Measurements from ENCODE around the gene PHTF2. TPM values are rescaled to one million over a fixed set of nuclear protein-coding genes. Genes with fewer than 3 reads are reported as not detected.

Gene PHTF2
- total RNA-seq, 1 donor = 28.6 TPM

- peak; percentile 49 for DNase-seq (ENCODE audit: insufficient read length, low spot score, missing footprints)
- Histone ChIP-seq H3K4me1 (ENCODE audit: insufficient read depth, low read length) (peaks cover 6% of the 10 kb centered on the region), H3K27ac (ENCODE audit: low read depth, low read length) (peak overlapping the region; percentile 50)
These were observed 32.4 kb upstream of the PHTF2 start for GRCh38 chr7:77765906-77766800.

GRCh38 chr7:77766801-77767605 lies 31.6 kb upstream of the PHTF2 start:
- H3K27me3 ChIP-seq (ENCODE audit: insufficient read depth, low read length) = no peaks in the 10 kb centered on the region
- no peaks in the 10 kb centered on the region for H4K20me1 ChIP-seq (ENCODE audit: insufficient read depth, low read length)
- peaks cover 6% of the 10 kb centered on the region for H3K4me1 ChIP-seq (ENCODE audit: insufficient read depth, low read length)
- H3K9me3 ChIP-seq (ENCODE audit: low read depth, low read length) = no peaks in the 10 kb centered on the region
- no peak overlapping the region for H3K4me2 ChIP-seq (ENCODE audit: insufficient read depth, low read length)
- TF ChIP-seq CTCF (IDR thresholded peaks at IDR 0.05; ENCODE audit: extremely low read depth, low read depth, low read length) = no peak
- no peak for DNase-seq (ENCODE audit: insufficient read length, low spot score, missing footprints)
- H3K36me3 ChIP-seq (ENCODE audit: insufficient read depth, low read length) = peaks cover 3% of the 10 kb centered on the region
- no peak overlapping the region for H3K27ac ChIP-seq (ENCODE audit: low read depth, low read length)
- no peak overlapping the region for H3K4me3 ChIP-seq (ENCODE audit: insufficient read depth, low read length)
- H2AFZ ChIP-seq (ENCODE audit: low read length) = no peak overlapping the region
- peaks cover 13% of the 10 kb centered on the region for H3K79me2 ChIP-seq (ENCODE audit: insufficient read depth, low read length)

More at GRCh38 chr7:77765906-77766800, 32.4 kb upstream of the PHTF2 start:
- H3K4me3 ChIP-seq (ENCODE audit: insufficient read depth, low read length) = no peak overlapping the region
- peaks cover 16% of the 10 kb centered on the region for H3K79me2 ChIP-seq (ENCODE audit: insufficient read depth, low read length)
- no peaks in the 10 kb centered on the region for H3K9me3 ChIP-seq (ENCODE audit: low read depth, low read length)
- H3K27me3 ChIP-seq (ENCODE audit: insufficient read depth, low read length) = no peaks in the 10 kb centered on the region
- no peak for TF ChIP-seq CTCF (IDR thresholded peaks at IDR 0.05; ENCODE audit: extremely low read depth, low read depth, low read length)
- H4K20me1 ChIP-seq (ENCODE audit: insufficient read depth, low read length) = no peaks in the 10 kb centered on the region
- H3K36me3 ChIP-seq (ENCODE audit: insufficient read depth, low read length) = peaks cover 3% of the 10 kb centered on the region
- H3K4me2 ChIP-seq (ENCODE audit: insufficient read depth, low read length) = no peak overlapping the region
- H2AFZ ChIP-seq (ENCODE audit: low read length) = peak overlapping the region; percentile 37

- no peak for TF ChIP-seq CTCF (IDR thresholded peaks at IDR 0.05; ENCODE audit: extremely low read depth, low read depth, low read length)
- H3K4me3 ChIP-seq (ENCODE audit: insufficient read depth, low read length) = no peak overlapping the region
- peaks cover 14% of the 10 kb centered on the region for H3K36me3 ChIP-seq (ENCODE audit: insufficient read depth, low read length)
- no peaks in the 10 kb centered on the region for H4K20me1 ChIP-seq (ENCODE audit: insufficient read depth, low read length)
- peaks cover 6% of the 10 kb centered on the region for H3K4me1 ChIP-seq (ENCODE audit: insufficient read depth, low read length)
- H3K27ac ChIP-seq (ENCODE audit: low read depth, low read length) = no peak overlapping the region
- H3K79me2 ChIP-seq (ENCODE audit: insufficient read depth, low read length) = no peaks in the 10 kb centered on the region
- H2AFZ ChIP-seq (ENCODE audit: low read length) = no peak overlapping the region
- no peak overlapping the region for H3K4me2 ChIP-seq (ENCODE audit: insufficient read depth, low read length)
- H3K9me3 ChIP-seq (ENCODE audit: low read depth, low read length) = no peaks in the 10 kb centered on the region
- H3K27me3 ChIP-seq (ENCODE audit: insufficient read depth, low read length) = no peaks in the 10 kb centered on the region
- no peak for DNase-seq (ENCODE audit: insufficient read length, low spot score, missing footprints)
These were observed 28.3 kb upstream of the PHTF2 start for GRCh38 chr7:77770316-77770715.

- no peaks in the 10 kb centered on the region for H3K9me3 ChIP-seq (ENCODE audit: low read depth, low read length)
- no peak overlapping the region for H2AFZ ChIP-seq (ENCODE audit: low read length)
- no peak overlapping the region for H3K4me3 ChIP-seq (ENCODE audit: insufficient read depth, low read length)
- H3K4me1 ChIP-seq (ENCODE audit: insufficient read depth, low read length) = no peaks in the 10 kb centered on the region
- no peak for DNase-seq (ENCODE audit: insufficient read length, low spot score, missing footprints)
- no peaks in the 10 kb centered on the region for H3K79me2 ChIP-seq (ENCODE audit: insufficient read depth, low read length)
- no peak overlapping the region for H3K4me2 ChIP-seq (ENCODE audit: insufficient read depth, low read length)
- no peaks in the 10 kb centered on the region for H4K20me1 ChIP-seq (ENCODE audit: insufficient read depth, low read length)
- H3K36me3 ChIP-seq (ENCODE audit: insufficient read depth, low read length) = peaks cover 23% of the 10 kb centered on the region
- no peak for TF ChIP-seq CTCF (IDR thresholded peaks at IDR 0.05; ENCODE audit: extremely low read depth, low read depth, low read length)
- H3K27ac ChIP-seq (ENCODE audit: low read depth, low read length) = no peak overlapping the region
- no peaks in the 10 kb centered on the region for H3K27me3 ChIP-seq (ENCODE audit: insufficient read depth, low read length)
These were observed 26.7 kb upstream of the PHTF2 start for GRCh38 chr7:77771901-77772300.
